Panc1 (cell line): ENCODE results near the gene SLC6A13. TPM values are rescaled to one million over a fixed set of nuclear protein-coding genes. Genes with fewer than 3 reads are reported as not detected.

Experiments
- ATAC-seq: fragments of 200-7000 bp; cut with Tn5 transposase; 2 replicates; pipeline ENCODE4 v1.9.1; 2020; ENCODE audit warnings: mild to moderate bottlenecking, moderate library complexity
- BruUV-seq: library from RNA; stranded (reverse); fragments of 400-500 nt; replicated peaks from 2 replicates; lab custom pipeline; 2021; lab: Mats Ljungman, UMichigan
- CTCF ChIA-PET: fragments of 300-600 bp; sonication (Branson Sonifier 250); formaldehyde crosslinking; loops from one replicate; lab custom pipeline; 2022; ENCODE audit warnings: antibody characterized with exemption; lab: Charles Lee
- POLR2A ChIA-PET: fragments of 300-600 bp; sonication (Branson Sonifier 250); formaldehyde crosslinking; loops from one replicate; lab custom pipeline; 2022; ENCODE audit warnings: antibody characterized with exemption; lab: Charles Lee
- DNase-seq: peaks from one replicate; pipeline ENCODE4 v3.0.0-alpha.2; 2010; ENCODE audit warnings: low read depth, low spot score
- H3K27ac ChIP-seq: 2 replicates; pipeline ENCODE4 v1.5.1; 2011; ENCODE audit warnings: mild to moderate bottlenecking, low read length, inconsistent platforms
- H3K27me3 ChIP-seq: fragments of 200-500 bp; sonication (Bioruptor generic); 2 replicates; pipeline ENCODE4 v1.6.0; 2014; ENCODE audit warnings: low read length, inconsistent platforms; ENCODE audit not compliant: control insufficient read depth, insufficient read depth
- H3K36me3 ChIP-seq: fragments of 200-500 bp; sonication (Bioruptor generic); 2 replicates; pipeline ENCODE4 v1.5.1; 2014; ENCODE audit warnings: inconsistent platforms, mild to moderate bottlenecking, low read length, moderate library complexity; ENCODE audit not compliant: control insufficient read depth, insufficient read depth
- H3K4me1 ChIP-seq: 2 replicates; pipeline ENCODE4 v1.5.1; 2011; ENCODE audit warnings: inconsistent platforms, mild to moderate bottlenecking, low read length, moderate library complexity; ENCODE audit not compliant: control insufficient read depth, insufficient read depth
- H3K4me3 ChIP-seq, 2 experiments: 2 replicates each; pipeline ENCODE4 v1.5.1; 2011 to 2012; ENCODE audit warnings: low read depth in 2 of 2, low read length in 2 of 2, mild to moderate bottlenecking in 2 of 2, inconsistent platforms in 1 of 2, moderate library complexity in 1 of 2
- H3K9me3 ChIP-seq: fragments of 200-500 bp; sonication (Bioruptor generic); 2 replicates; pipeline ENCODE4 v1.5.1; 2014; ENCODE audit warnings: low read depth, mild to moderate bottlenecking, inconsistent platforms, low read length, moderate library complexity; ENCODE audit not compliant: control insufficient read depth, insufficient read depth
- CTCF ChIP-seq: fragments of 450-650 bp; IDR thresholded peaks from 2 replicates; pipeline ENCODE4 v1.5.1; 2017; ENCODE audit warnings: mild to moderate bottlenecking
- POLR2AphosphoS5 ChIP-seq: IDR thresholded peaks from 2 replicates; pipeline ENCODE4 v1.6.1; 2012; ENCODE audit warnings: mild to moderate bottlenecking, low read depth, low read length, moderate library complexity
- SIN3A ChIP-seq: IDR thresholded peaks from 2 replicates; pipeline ENCODE4 v1.6.1; 2012; ENCODE audit warnings: low read depth, mild to moderate bottlenecking, low read length, moderate library complexity, borderline replicate concordance; ENCODE audit not compliant: insufficient read depth
- TCF7L2 ChIP-seq: IDR thresholded peaks from 2 replicates; pipeline ENCODE4 v1.6.1; 2011; ENCODE audit warnings: mild to moderate bottlenecking, low read depth, low read length, inconsistent platforms
- in situ Hi-C: cut with HindIII; loops from 2 replicates; pipeline ENCODE4 v1.10.0; 2016; ENCODE audit warnings: low sequenced_read_pairs, low pct_unique_long_range_greater_than_20kb
- intact Hi-C: fragments of 100-400 bp; cut with micrococcal nuclease; formaldehyde crosslinking; loops from one replicate; pipeline ENCODE4 v1.10.0; 2022; ENCODE audit not compliant: unreplicated experiment
- total RNA-seq: library from RNA; stranded (reverse); gene quantifications from one replicate; pipeline ENCODE4 v1.2.1, GENCODE V29; 2021; ENCODE audit not compliant: unreplicated experiment
- TF ChIP-seq, protein P1 (sequence below), 2 experiments: IDR thresholded peaks; 2 replicates each; pipeline ENCODE4 v1.6.1; 2011 to 2012; ENCODE audit warnings: low read depth in 2 of 2, control low read depth in 1 of 2, low read length in 1 of 2, mild to moderate bottlenecking in 1 of 2, moderate library complexity in 1 of 2; ENCODE audit not compliant: insufficient read depth in 1 of 2

The SLC6A13 gene
- total RNA-seq, 1 experiment from 2014 or later = 0.57 TPM

GRCh38 chr12:210277-211141, 52.1 kb downstream of the SLC6A13 start:
- no peak overlapping the region for H3K4me3 ChIP-seq
- intact Hi-C loops = no loop called here
- ChIA-PET POLR2A (no interaction called here), CTCF (interaction anchor here (1.4 kb wide), 1 partner anchor 9 kb away, joined by 5 read pairs; no protein-coding TSS in a partner anchor)
- no peak for DNase-seq
- no peak for TF ChIP-seq SIN3A
- no peak for TF ChIP-seq POLR2AphosphoS5
- TF ChIP-seq, protein P1, sequence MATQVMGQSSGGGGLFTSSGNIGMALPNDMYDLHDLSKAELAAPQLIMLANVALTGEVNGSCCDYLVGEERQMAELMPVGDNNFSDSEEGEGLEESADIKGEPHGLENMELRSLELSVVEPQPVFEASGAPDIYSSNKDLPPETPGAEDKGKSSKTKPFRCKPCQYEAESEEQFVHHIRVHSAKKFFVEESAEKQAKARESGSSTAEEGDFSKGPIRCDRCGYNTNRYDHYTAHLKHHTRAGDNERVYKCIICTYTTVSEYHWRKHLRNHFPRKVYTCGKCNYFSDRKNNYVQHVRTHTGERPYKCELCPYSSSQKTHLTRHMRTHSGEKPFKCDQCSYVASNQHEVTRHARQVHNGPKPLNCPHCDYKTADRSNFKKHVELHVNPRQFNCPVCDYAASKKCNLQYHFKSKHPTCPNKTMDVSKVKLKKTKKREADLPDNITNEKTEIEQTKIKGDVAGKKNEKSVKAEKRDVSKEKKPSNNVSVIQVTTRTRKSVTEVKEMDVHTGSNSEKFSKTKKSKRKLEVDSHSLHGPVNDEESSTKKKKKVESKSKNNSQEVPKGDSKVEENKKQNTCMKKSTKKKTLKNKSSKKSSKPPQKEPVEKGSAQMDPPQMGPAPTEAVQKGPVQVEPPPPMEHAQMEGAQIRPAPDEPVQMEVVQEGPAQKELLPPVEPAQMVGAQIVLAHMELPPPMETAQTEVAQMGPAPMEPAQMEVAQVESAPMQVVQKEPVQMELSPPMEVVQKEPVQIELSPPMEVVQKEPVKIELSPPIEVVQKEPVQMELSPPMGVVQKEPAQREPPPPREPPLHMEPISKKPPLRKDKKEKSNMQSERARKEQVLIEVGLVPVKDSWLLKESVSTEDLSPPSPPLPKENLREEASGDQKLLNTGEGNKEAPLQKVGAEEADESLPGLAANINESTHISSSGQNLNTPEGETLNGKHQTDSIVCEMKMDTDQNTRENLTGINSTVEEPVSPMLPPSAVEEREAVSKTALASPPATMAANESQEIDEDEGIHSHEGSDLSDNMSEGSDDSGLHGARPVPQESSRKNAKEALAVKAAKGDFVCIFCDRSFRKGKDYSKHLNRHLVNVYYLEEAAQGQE (IDR thresholded peaks at IDR 0.05; ENCODE audit: insufficient read depth in 1 of 2, low read depth in 2 of 2, low read length in 1 of 2) = no peak
- H3K36me3 ChIP-seq = no peaks in the 10 kb centered on the region
- H3K27ac ChIP-seq = no peak overlapping the region
- peaks cover 7% of the 10 kb centered on the region for H3K4me1 ChIP-seq
- H3K9me3 ChIP-seq = no peaks in the 10 kb centered on the region
- H3K27me3 ChIP-seq = no peaks in the 10 kb centered on the region
- in situ Hi-C loops = no loop called here
- ATAC-seq = no peak
- no TSS peak for BruUV-seq

DNA sequence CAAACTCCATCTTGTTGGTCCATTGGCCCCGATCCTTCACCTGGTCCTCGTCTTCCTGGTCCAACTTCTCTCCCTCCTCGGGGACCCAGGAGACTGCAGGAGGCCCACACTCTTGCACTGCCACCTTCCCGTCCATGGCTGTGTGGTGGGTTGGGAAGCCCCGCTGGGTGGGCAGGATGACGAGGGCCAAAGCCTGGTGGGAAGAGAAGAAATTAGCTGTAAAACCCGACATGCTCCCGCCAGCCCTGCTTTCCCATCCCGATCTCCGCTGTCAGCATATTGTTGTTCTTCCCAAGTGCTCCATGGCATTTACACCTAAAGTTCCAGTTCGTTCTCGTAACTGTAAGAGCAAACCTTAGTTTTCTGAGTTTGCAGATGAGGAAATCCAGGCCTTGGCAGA, 52.8 kb downstream of the SLC6A13 start:
- ATAC-seq (no peak), DNase-seq (no peak)
- ChIA-PET CTCF (no interaction called here), POLR2A (no interaction called here)
- H3K4me1 ChIP-seq = peaks cover 7% of the 10 kb centered on the region
- intact Hi-C loops (no loop called here), in situ Hi-C loops (no loop called here)
- no TSS peak for BruUV-seq
- H3K4me3 ChIP-seq = no peak overlapping the region
- H3K36me3 ChIP-seq = no peaks in the 10 kb centered on the region
- no peak overlapping the region for H3K27ac ChIP-seq
- H3K9me3 ChIP-seq = no peaks in the 10 kb centered on the region
- no peaks in the 10 kb centered on the region for H3K27me3 ChIP-seq
- no peak for TF ChIP-seq SIN3A
- TF ChIP-seq TCF7L2 = no peak
- TF ChIP-seq, protein P1 (IDR thresholded peaks at IDR 0.05; ENCODE audit: insufficient read depth in 1 of 2, low read depth in 2 of 2, low read length in 1 of 2) = no peak
- TF ChIP-seq POLR2AphosphoS5 = no peak
- no peak for TF ChIP-seq CTCF
